Measurements from ENCODE around the gene CUEDC1.

- no peak for TF ChIP-seq CTCF (IDR thresholded peaks at IDR 0.05)
- no peak for TF ChIP-seq POLR2A (IDR thresholded peaks at IDR 0.05)
Measured at GRCh38 chr17:57902117-57902799, 53.0 kb downstream of the CUEDC1 start.

Data from ovary (tissue), 3 donors.